Uterus (tissue), 2 donors: ENCODE results near the gene MCM10.

Experiments
- CTCF ChIP-seq, 4 experiments: fragments of 200-600 bp in 2 of 4; fragments of 450-650 bp in 2 of 4; sonication (generic) in 2 of 4; IDR thresholded peaks; one replicate each; pipeline ENCODE4 v1.5.1; 2016 to 2019; ENCODE audit warnings: antibody characterized with exemption in 4 of 4, mild to moderate bottlenecking in 2 of 4, moderate library complexity in 1 of 4
- POLR2A ChIP-seq, 2 donors: fragments of 450-650 bp; IDR thresholded peaks; one replicate each; pipeline ENCODE4 v1.6.1; 2016; ENCODE audit warnings: antibody characterized with exemption in 2 of 2, mild to moderate bottlenecking in 1 of 2, moderate library complexity in 1 of 2

DNA sequence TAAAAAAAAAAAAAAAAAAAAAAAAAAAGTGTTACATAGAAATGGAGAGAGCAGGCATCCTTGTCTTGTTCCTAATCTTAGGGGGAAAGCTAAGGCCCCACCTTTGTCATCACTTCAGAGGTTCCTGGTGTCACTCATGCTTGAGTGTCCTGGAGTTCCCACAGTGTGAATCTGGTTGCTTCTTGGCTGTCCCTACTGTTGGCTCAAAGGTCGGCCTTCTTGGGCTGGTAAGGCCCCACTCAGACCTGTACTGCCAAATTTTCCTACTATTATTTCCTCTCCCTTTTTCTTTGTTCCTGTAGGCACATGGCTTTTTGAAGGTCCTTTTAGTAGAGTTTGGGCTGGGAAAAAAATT, 39.9 kb upstream of the MCM10 start:
- no peak for TF ChIP-seq POLR2A (IDR thresholded peaks at IDR 0.05)
- no peak for TF ChIP-seq CTCF (IDR thresholded peaks at IDR 0.05)
